GM12878 (cell line): ENCODE measurements around the gene LRGUK. TPM values are rescaled to one million over a fixed set of nuclear protein-coding genes. Genes with fewer than 3 reads are reported as not detected.
"Not testable (repeated sequence)": the region's sequence is repeated elsewhere in the genome, so short reads cannot be mapped to it uniquely, and the experiment has no call there.

ENCODE experiments used
- ATAC-seq: fragments of 200-7000 bp; cut with Tn5 transposase; 3 replicates; pipeline ENCODE4 v1.9.1; 2020; ENCODE audit warnings: mild to moderate bottlenecking, moderate library complexity
- BruUV-seq: library from RNA; stranded (reverse); fragments of 400-500 nt; replicated peaks from 2 replicates; lab custom pipeline; 2021; lab: Mats Ljungman, UMichigan
- CTCF ChIA-PET: fragments of 300-600 bp; sonication (Branson Sonifier 250); formaldehyde crosslinking; extraction: SDS; loops from one replicate; lab custom pipeline; 2021; ENCODE audit warnings: inconsistent platforms; lab: Yijun Ruan, JAX
- POLR2A ChIA-PET: fragments of 350-600 bp; formaldehyde crosslinking; extraction: SDS; loops from one replicate; lab custom pipeline; 2021; ENCODE audit warnings: inconsistent platforms; lab: Charles Lee
- RAD21 ChIA-PET: fragments of 300-600 bp; sonication (Branson Sonifier 250); formaldehyde crosslinking; loops from one replicate; lab custom pipeline; 2023; ENCODE audit warnings: antibody characterized with exemption; ENCODE audit not compliant: unreplicated experiment; lab: Charles Lee
- SMC1A ChIA-PET: fragments of 300-600 bp; sonication (Branson Sonifier 250); formaldehyde crosslinking; loops from one replicate; lab custom pipeline; 2023; ENCODE audit not compliant: unreplicated experiment, uncharacterized antibody; lab: Charles Lee
- DNase-seq: peaks from one replicate; pipeline ENCODE4 v3.0.0-alpha.2; 2011; ENCODE audit warnings: low read depth, low spot score
- FAIRE-seq: peaks from 3 replicates; lab custom pipeline; 2011; peaks lifted over from hg19 to GRCh38; lab: Jason Lieb, UNC
- H2AFZ ChIP-seq: 2 replicates; pipeline ENCODE4 v1.6.0; 2011; ENCODE audit warnings: low read depth, low read length, control low read depth; ENCODE audit not compliant: control insufficient read depth
- H3K27ac ChIP-seq: 2 replicates; pipeline ENCODE4 v1.5.1; 2011; ENCODE audit warnings: control low read depth; ENCODE audit not compliant: control insufficient read depth, insufficient read depth
- H3K27me3 ChIP-seq, 2 experiments: replicated peaks in 1 of 2; 2 replicates each; pipeline versions ENCODE4 v1.6.0 to v1.6.1; 2011; ENCODE audit warnings: low read length in 1 of 2; ENCODE audit not compliant: control insufficient read depth in 2 of 2, insufficient read depth in 2 of 2
- H3K36me3 ChIP-seq, 2 experiments: 2 replicates each; pipeline ENCODE4 v1.5.1; 2011; ENCODE audit warnings: low read length in 1 of 2; ENCODE audit not compliant: control insufficient read depth in 2 of 2, insufficient read depth in 2 of 2
- H3K4me1 ChIP-seq: 2 replicates; pipeline ENCODE4 v1.6.1; 2011; ENCODE audit warnings: mild to moderate bottlenecking, low read length, moderate library complexity, mixed read lengths; ENCODE audit not compliant: control insufficient read depth, insufficient read depth
- H3K4me2 ChIP-seq: 2 replicates; pipeline ENCODE4 v1.6.0; 2011; ENCODE audit warnings: control low read depth; ENCODE audit not compliant: control insufficient read depth, insufficient read depth
- H3K4me3 ChIP-seq: fragments of 200-600 bp; sonication (generic); 2 replicates; pipeline ENCODE4 v1.5.1; 2016
- H3K79me2 ChIP-seq: 2 replicates; pipeline ENCODE4 v1.6.0; 2011; ENCODE audit warnings: low read length; ENCODE audit not compliant: control insufficient read depth, insufficient read depth
- H3K9ac ChIP-seq: 2 replicates; pipeline ENCODE4 v1.8.0; 2011; ENCODE audit warnings: low read length, control low read depth, mixed read lengths; ENCODE audit not compliant: control insufficient read depth, insufficient read depth
- H3K9me3 ChIP-seq: replicated peaks from 3 replicates; pipeline ENCODE4 v1.5.1; 2011; ENCODE audit warnings: mild to moderate bottlenecking, low read length; ENCODE audit not compliant: control insufficient read depth, insufficient read depth
- H4K20me1 ChIP-seq: 2 replicates; pipeline ENCODE4 v1.6.0; 2011; ENCODE audit not compliant: control insufficient read depth, insufficient read depth
- BCL11A ChIP-seq: IDR thresholded peaks from 2 replicates; pipeline ENCODE4 v1.6.1; 2011; ENCODE audit warnings: low read depth, low read length
- CBX5 ChIP-seq: sonication (generic); IDR thresholded peaks from 2 replicates; pipeline ENCODE4 v1.6.1; 2016; ENCODE audit warnings: low read depth, moderate library complexity, mild to moderate bottlenecking, inconsistent platforms
- CREM ChIP-seq: IDR thresholded peaks from 2 replicates; pipeline ENCODE4 v1.6.1; 2014; ENCODE audit warnings: antibody characterized with exemption, low read depth
- FOXK2 ChIP-seq: fragments of 450-650 bp; IDR thresholded peaks from 2 replicates; pipeline ENCODE4 v1.6.1; 2017; ENCODE audit warnings: mild to moderate bottlenecking, moderate library complexity
- IKZF2 ChIP-seq, 2 experiments: fragments of 450-650 bp; IDR thresholded peaks; 2 replicates each; pipeline ENCODE4 v1.6.1; 2017; ENCODE audit warnings: mild to moderate bottlenecking in 2 of 2, moderate library complexity in 2 of 2
- JUND ChIP-seq: IDR thresholded peaks from 2 replicates; pipeline ENCODE4 v1.6.1; 2012; ENCODE audit warnings: low read depth, mild to moderate bottlenecking, low read length, improper control_type of control experiment, moderate library complexity
- MXI1 ChIP-seq: fragments of 150-350 bp; IDR thresholded peaks from 2 replicates; pipeline ENCODE4 v1.6.1; 2011; ENCODE audit warnings: low read depth, mild to moderate bottlenecking, inconsistent platforms, low read length, improper control_type of control experiment
- POU2F2 ChIP-seq: IDR thresholded peaks from 3 replicates; pipeline ENCODE4 v1.6.1; 2011; ENCODE audit warnings: low read depth, mild to moderate bottlenecking, low read length, borderline replicate concordance
- SUPT20H ChIP-seq: IDR thresholded peaks from 2 replicates; pipeline ENCODE4 v1.6.1; 2011; ENCODE audit warnings: low read depth, mild to moderate bottlenecking, low read length, moderate library complexity, borderline replicate concordance; ENCODE audit not compliant: control insufficient read depth
- WRNIP1 ChIP-seq: IDR thresholded peaks from 2 replicates; pipeline ENCODE4 v1.6.1; 2011; ENCODE audit warnings: low read depth, low read length, improper control_type of control experiment, borderline replicate concordance
- ZSCAN29 ChIP-seq: fragments of 450-650 bp; IDR thresholded peaks from 2 replicates; pipeline ENCODE4 v1.6.1; 2017; ENCODE audit warnings: mild to moderate bottlenecking, moderate library complexity
- WGBS: methylation state at CpG from one replicate; pipeline ENCODE4 v1.1.6; 2016; ENCODE audit warnings: low lambda C conversion rate; ENCODE audit not compliant: insufficient replicate concordance, insufficient coverage; ENCODE audit errors: missing lambda C conversion rate; 5-methylcytosine and 5-hydroxymethylcytosine counted together
- in situ Hi-C: fragments of 300-500 bp; cut with MboI; formaldehyde crosslinking; loops from 9 replicates; pipeline ENCODE4 v1.14.3; 2018; ENCODE audit warnings: mixed read lengths
- intact Hi-C: fragments of 100-400 bp; cut with micrococcal nuclease; formaldehyde crosslinking; loops from one replicate; pipeline ENCODE4 v1.14.2; 2022; ENCODE audit not compliant: unreplicated experiment
- polyA plus RNA-seq, 11 experiments: library from polyadenylated mRNA; depleted of rRNA in 4 of 11; unstranded in 6 of 11; stranded (reverse) in 5 of 11; fragments of >200 nt; fragmentation: Nextera tagmentation in 4 of 11; fragmentation: Illumina TruSeq in 1 of 11; extraction: Ambion mirVana in 4 of 11; extraction: Trizol in 1 of 11; gene quantifications; 1 replicate in 1 of 11; 2 replicates in 10 of 11; pipeline versions ENCODE4 v1.2.1 to v1.2.3, GENCODE V29; 2011 to 2016; ENCODE audit warnings: inconsistent platforms in 2 of 11, missing spikeins in 2 of 11, low read depth in 1 of 11
- total RNA-seq, 4 experiments: library from RNA; depleted of rRNA in 3 of 4; stranded (reverse); fragments of >200 nt in 3 of 4; fragmentation: Illumina TruSeq in 1 of 4; extraction: Trizol in 1 of 4; gene quantifications; 2 replicates each; pipeline versions ENCODE4 v1.2.1 to v1.2.3, GENCODE V29; 2013 to 2021
- TF ChIP-seq, protein P1 (sequence below): fragments of 450-650 bp; IDR thresholded peaks from 2 replicates; pipeline ENCODE4 v1.6.1; 2017; ENCODE audit warnings: borderline replicate concordance
- TF ChIP-seq, protein P2 (sequence below): fragments of 450-650 bp; IDR thresholded peaks from 2 replicates; pipeline ENCODE4 v1.6.1; 2017; ENCODE audit warnings: antibody characterized with exemption, mild to moderate bottlenecking, moderate library complexity
- TF ChIP-seq, protein P3 (sequence below): IDR thresholded peaks from 2 replicates; pipeline ENCODE4 v1.6.1; 2011; ENCODE audit warnings: mild to moderate bottlenecking, low read depth, low read length, moderate library complexity; ENCODE audit not compliant: insufficient replicate concordance

LRGUK gene
- total and polyA plus RNA-seq, 10 of the 15 experiments (the other 5 are each of a cell fraction or from before 2014, with no cell fraction given): 0.04 to 0.14 (median 0.08) TPM; not detected in 3

DNA sequence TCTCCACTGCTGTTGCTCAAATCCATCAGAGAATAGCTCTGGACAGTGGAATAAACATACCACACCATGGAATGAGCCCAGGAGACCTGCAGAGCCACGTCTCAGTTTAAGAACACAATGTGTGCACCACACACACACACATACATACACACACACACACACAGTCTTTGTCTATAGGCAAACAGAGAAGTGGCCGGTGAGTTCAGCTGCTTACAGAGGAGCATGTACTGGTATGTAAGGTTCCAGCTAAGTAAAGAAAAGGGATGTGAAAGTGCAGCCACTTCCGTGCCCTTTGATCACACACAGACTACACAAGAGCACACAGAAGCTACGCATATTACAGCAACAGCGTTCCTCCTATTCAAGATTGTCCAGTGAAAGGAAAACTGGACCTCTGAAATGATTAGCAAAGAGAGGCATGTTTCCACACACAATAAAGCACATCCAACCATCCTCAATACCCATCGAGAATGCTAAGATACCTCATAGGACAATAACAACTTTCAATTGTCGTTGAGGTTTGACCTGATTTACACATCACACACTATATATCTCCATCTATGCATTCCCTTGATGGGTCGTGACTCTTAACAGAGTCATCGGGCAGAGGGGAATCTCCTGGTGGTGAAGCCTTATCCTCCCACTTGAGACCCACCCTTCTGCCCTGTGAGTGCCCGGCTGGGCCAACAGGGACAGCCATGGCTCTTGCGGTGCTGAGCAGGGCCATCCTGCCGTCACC, 166.0 kb downstream of the LRGUK start (continued):
- TF ChIP-seq CBX5 (no peak), POU2F2 (peak; percentile 87; the same call in 2 of the 3 replicates), ZSCAN29 (0 out of 2 replicates have a peak, but pooled peaks have one; percentile 37), IKZF2 (IDR thresholded peaks at IDR 0.05) (peak; percentile 86 to 93), CREM (peak; percentile 82), MXI1 (no peak; the same call in 1 of the 2 replicates), JUND (no peak), BCL11A (peak; percentile 67), FOXK2 (no peak; the same call in 1 of the 2 replicates), WRNIP1 (0 out of 2 replicates have a peak, but pooled peaks have one; percentile 52), SUPT20H (no peak)
- TF ChIP-seq, protein P1, sequence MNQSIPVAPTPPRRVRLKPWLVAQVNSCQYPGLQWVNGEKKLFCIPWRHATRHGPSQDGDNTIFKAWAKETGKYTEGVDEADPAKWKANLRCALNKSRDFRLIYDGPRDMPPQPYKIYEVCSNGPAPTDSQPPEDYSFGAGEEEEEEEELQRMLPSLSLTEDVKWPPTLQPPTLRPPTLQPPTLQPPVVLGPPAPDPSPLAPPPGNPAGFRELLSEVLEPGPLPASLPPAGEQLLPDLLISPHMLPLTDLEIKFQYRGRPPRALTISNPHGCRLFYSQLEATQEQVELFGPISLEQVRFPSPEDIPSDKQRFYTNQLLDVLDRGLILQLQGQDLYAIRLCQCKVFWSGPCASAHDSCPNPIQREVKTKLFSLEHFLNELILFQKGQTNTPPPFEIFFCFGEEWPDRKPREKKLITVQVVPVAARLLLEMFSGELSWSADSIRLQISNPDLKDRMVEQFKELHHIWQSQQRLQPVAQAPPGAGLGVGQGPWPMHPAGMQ: no peak
- TF ChIP-seq, protein P2, sequence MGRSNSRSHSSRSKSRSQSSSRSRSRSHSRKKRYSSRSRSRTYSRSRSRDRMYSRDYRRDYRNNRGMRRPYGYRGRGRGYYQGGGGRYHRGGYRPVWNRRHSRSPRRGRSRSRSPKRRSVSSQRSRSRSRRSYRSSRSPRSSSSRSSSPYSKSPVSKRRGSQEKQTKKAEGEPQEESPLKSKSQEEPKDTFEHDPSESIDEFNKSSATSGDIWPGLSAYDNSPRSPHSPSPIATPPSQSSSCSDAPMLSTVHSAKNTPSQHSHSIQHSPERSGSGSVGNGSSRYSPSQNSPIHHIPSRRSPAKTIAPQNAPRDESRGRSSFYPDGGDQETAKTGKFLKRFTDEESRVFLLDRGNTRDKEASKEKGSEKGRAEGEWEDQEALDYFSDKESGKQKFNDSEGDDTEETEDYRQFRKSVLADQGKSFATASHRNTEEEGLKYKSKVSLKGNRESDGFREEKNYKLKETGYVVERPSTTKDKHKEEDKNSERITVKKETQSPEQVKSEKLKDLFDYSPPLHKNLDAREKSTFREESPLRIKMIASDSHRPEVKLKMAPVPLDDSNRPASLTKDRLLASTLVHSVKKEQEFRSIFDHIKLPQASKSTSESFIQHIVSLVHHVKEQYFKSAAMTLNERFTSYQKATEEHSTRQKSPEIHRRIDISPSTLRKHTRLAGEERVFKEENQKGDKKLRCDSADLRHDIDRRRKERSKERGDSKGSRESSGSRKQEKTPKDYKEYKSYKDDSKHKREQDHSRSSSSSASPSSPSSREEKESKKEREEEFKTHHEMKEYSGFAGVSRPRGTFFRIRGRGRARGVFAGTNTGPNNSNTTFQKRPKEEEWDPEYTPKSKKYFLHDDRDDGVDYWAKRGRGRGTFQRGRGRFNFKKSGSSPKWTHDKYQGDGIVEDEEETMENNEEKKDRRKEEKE: no peak
- TF ChIP-seq, protein P3, sequence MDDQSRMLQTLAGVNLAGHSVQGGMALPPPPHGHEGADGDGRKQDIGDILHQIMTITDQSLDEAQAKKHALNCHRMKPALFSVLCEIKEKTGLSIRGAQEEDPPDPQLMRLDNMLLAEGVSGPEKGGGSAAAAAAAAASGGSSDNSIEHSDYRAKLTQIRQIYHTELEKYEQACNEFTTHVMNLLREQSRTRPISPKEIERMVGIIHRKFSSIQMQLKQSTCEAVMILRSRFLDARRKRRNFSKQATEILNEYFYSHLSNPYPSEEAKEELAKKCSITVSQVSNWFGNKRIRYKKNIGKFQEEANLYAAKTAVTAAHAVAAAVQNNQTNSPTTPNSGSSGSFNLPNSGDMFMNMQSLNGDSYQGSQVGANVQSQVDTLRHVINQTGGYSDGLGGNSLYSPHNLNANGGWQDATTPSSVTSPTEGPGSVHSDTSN: no peak

DNA sequence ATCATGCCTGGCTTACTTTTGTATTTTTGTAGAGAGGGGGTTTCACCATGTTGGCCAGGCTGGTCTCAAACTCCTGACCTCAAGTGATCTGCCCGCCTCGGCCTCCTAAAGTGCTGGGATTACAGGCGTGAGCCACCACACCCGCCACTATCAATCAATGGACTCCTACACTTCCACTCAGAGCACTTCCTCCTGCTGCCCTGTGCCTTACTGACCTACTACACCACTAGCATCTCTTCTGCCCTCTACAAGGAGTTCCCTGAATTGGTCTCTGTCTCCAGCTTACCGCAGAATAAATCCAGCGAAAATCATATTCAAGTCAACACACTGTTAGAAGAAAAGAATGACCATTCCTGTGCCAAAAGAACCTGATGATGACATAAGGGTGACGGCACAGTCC, 168.8 kb downstream of the LRGUK start:
- intact Hi-C loops, H3K9me3 ChIP-seq, in situ Hi-C loops, POLR2A ChIA-PET, H3K4me3 ChIP-seq, H3K36me3 ChIP-seq, DNase-seq, H2AFZ ChIP-seq, BruUV-seq, H3K4me2 ChIP-seq, ATAC-seq, H3K27me3 ChIP-seq, H4K20me1 ChIP-seq, RAD21 ChIA-PET, CTCF ChIA-PET, H3K79me2 ChIP-seq, H3K27ac ChIP-seq, FAIRE-seq, H3K9ac ChIP-seq: not testable (repeated sequence)
- WGBS: 82% methylated on average over 7 of the region's 7 CpGs
- H3K4me1 ChIP-seq: peaks cover 11% of the 10 kb centered on the region
- SMC1A ChIA-PET: interaction anchor here (1.1 kb wide), 1 partner anchor 51 kb away, joined by 3 read pairs; no protein-coding TSS in a partner anchor
